Prostate gland (tissue), 2 donors: ENCODE data around the gene MICU1. TPM values are rescaled to one million over a fixed set of nuclear protein-coding genes. Genes with fewer than 3 reads are reported as not detected.
"Not testable (repeated sequence)": the region's sequence is repeated elsewhere in the genome, so short reads cannot be mapped to it uniquely, and the experiment has no call there.

ENCODE experiments used
- DNase-seq: peaks from one replicate; pipeline ENCODE4 v3.0.0-alpha.2; 2019; ENCODE audit warnings: low spot score
- H3K27ac ChIP-seq, 2 donors: fragments of 200-600 bp; sonication (generic); 2 replicates each; pipeline ENCODE4 v1.5.1; 2017 to 2019
- H3K27me3 ChIP-seq: fragments of 200-600 bp; sonication (generic); replicated peaks from 2 replicates; pipeline ENCODE4 v1.5.1; 2019; ENCODE audit not compliant: insufficient read depth
- H3K36me3 ChIP-seq, 2 donors: fragments of 200-600 bp; sonication (generic); 1 replicate in 1 of 2; 2 replicates in 1 of 2; pipeline versions ENCODE4 v1.5.1 to v1.8.1; 2017 to 2019
- H3K4me1 ChIP-seq: fragments of 200-600 bp; sonication (generic); replicated peaks from 2 replicates; pipeline ENCODE4 v1.5.1; 2019
- H3K4me3 ChIP-seq, 2 donors: fragments of 200-600 bp; sonication (generic); 2 replicates each; pipeline ENCODE4 v1.5.1; 2017 to 2019
- H3K9me3 ChIP-seq: fragments of 200-600 bp; sonication (generic); 2 replicates; pipeline ENCODE4 v1.5.1; 2017
- CTCF ChIP-seq, 4 experiments: fragments of 200-600 bp in 2 of 4; fragments of 450-650 bp in 2 of 4; sonication (generic) in 2 of 4; IDR thresholded peaks; 1 replicate in 3 of 4; 2 replicates in 1 of 4; pipeline ENCODE4 v1.5.1; 2016 to 2019; ENCODE audit warnings: antibody characterized with exemption in 4 of 4, mild to moderate bottlenecking in 2 of 4, moderate library complexity in 2 of 4
- POLR2A ChIP-seq: fragments of 450-650 bp; IDR thresholded peaks from one replicate; pipeline ENCODE4 v1.6.1; 2016; ENCODE audit warnings: antibody characterized with exemption, mild to moderate bottlenecking
- POLR2AphosphoS5 ChIP-seq: sonication (generic); formaldehyde crosslinking; IDR thresholded peaks from one replicate; pipeline ENCODE4 v1.6.1; 2017; ENCODE audit warnings: antibody characterized with exemption
- WGBS: methylation state at CpG from one replicate; pipeline ENCODE4 v1.1.5; 2018; 5-methylcytosine and 5-hydroxymethylcytosine counted together
- intact Hi-C: fragments of 100-400 bp; cut with DNase I; formaldehyde crosslinking; loops from one replicate; pipeline ENCODE4 v1.14.2; 2022
- total RNA-seq, 2 donors: library from RNA; depleted of rRNA; stranded (reverse); fragments of >200 nt; gene quantifications; one replicate each; pipeline ENCODE4 v1.1.0, GENCODE V29; 2016

Gene MICU1
- total RNA-seq, 2 donors from 2014 or later = 41.0 to 42.0 TPM

- no peaks in the 10 kb centered on the region for H3K27me3 ChIP-seq
- TF ChIP-seq POLR2A = no peak
- TF ChIP-seq CTCF (IDR thresholded peaks at IDR 0.05) = no peak
- TF ChIP-seq POLR2AphosphoS5 = no peak
- DNase-seq = no peak
- H3K27ac ChIP-seq = no peak overlapping the region
- no peaks in the 10 kb centered on the region for H3K4me1 ChIP-seq
- H3K4me3 ChIP-seq = no peak overlapping the region
- intact Hi-C loops = no loop called here
- no peaks in the 10 kb centered on the region for H3K9me3 ChIP-seq
- H3K36me3 ChIP-seq = no peaks in the 10 kb centered on the region
- WGBS = 91% methylated on average over 3 of the region's 3 CpGs
Observed at GRCh38 chr10:72414642-72415041, 211.2 kb downstream of the MICU1 start.

- intact Hi-C loops = no loop called here
- H3K27ac ChIP-seq = no peak overlapping the region
- DNase-seq = no peak
- H3K4me3 ChIP-seq = no peak overlapping the region
- no peaks in the 10 kb centered on the region for H3K27me3 ChIP-seq
- no peaks in the 10 kb centered on the region for H3K4me1 ChIP-seq
- no peaks in the 10 kb centered on the region for H3K36me3 ChIP-seq
- no peaks in the 10 kb centered on the region for H3K9me3 ChIP-seq
- TF ChIP-seq POLR2AphosphoS5 = no peak
- TF ChIP-seq POLR2A = no peak
- no peak for TF ChIP-seq CTCF (IDR thresholded peaks at IDR 0.05)
- 93% methylated on average over 1 of the region's 1 CpG for WGBS
Observed at GRCh38 chr10:72409167-72409566, 216.7 kb downstream of the MICU1 start.

DNA sequence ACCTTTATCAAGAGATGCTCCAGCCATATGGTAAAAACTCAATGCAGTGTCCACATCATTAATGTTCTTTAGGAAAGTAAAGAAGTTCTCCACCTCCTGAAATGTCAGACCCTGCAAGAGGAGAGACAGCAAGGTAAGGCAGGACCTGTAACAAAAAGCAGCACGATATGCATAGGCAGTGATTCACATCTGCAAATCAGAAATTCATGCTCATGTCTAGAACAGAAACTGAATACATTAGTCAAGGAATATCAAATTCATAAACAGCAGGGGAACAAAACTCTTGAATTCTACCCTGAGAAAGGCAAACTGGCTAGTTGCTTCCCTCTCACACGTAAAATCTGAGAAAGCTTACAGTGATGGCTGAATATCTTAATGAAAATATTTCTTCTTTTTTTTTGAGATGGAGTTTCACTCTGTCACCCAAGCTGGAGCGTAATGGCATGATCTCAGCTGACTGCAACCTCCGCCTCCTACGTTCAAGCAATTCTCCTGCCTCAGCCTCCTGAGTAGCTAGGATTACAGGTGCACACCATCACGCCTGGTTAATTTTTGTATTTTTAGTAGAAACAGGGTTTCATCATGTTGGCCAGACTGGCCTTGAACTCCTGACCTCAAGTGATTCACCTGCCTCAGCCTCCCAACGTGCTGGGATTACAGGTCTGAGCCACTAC, 217.8 kb downstream of the MICU1 start:
- H3K4me3 ChIP-seq = no peak overlapping the region
- TF ChIP-seq CTCF (IDR thresholded peaks at IDR 0.05) = no peak
- TF ChIP-seq POLR2AphosphoS5 = no peak
- TF ChIP-seq POLR2A = no peak
- 86% methylated on average over 7 of the region's 7 CpGs for WGBS
- no peaks in the 10 kb centered on the region for H3K27me3 ChIP-seq
- H3K4me1 ChIP-seq = no peaks in the 10 kb centered on the region
- DNase-seq = no peak
- intact Hi-C loops = no loop called here
- no peak overlapping the region for H3K27ac ChIP-seq
- no peaks in the 10 kb centered on the region for H3K9me3 ChIP-seq
- H3K36me3 ChIP-seq = no peaks in the 10 kb centered on the region

- intact Hi-C loops = no loop called here
- no peak for DNase-seq
- H3K27ac ChIP-seq = no peak overlapping the region
- no peak overlapping the region for H3K4me3 ChIP-seq
- WGBS = 90% methylated on average over 3 of the region's 3 CpGs
- no peaks in the 10 kb centered on the region for H3K4me1 ChIP-seq
- no peak for TF ChIP-seq CTCF (IDR thresholded peaks at IDR 0.05)
- no peak for TF ChIP-seq POLR2AphosphoS5
- TF ChIP-seq POLR2A = no peak
- no peaks in the 10 kb centered on the region for H3K36me3 ChIP-seq
- no peaks in the 10 kb centered on the region for H3K27me3 ChIP-seq
- H3K9me3 ChIP-seq = no peaks in the 10 kb centered on the region
Observed at GRCh38 chr10:72407471-72407870, 218.4 kb downstream of the MICU1 start.

GRCh38 chr10:72395581-72395980, 230.3 kb downstream of the MICU1 start:
- H3K4me1 ChIP-seq, DNase-seq, H3K36me3 ChIP-seq, intact Hi-C loops, H3K27me3 ChIP-seq, H3K4me3 ChIP-seq, H3K9me3 ChIP-seq, H3K27ac ChIP-seq: not testable (repeated sequence)
- WGBS = 95% methylated on average over 3 of the region's 3 CpGs
